ENCODE data around the gene LSP1. TPM values are rescaled to one million over a fixed set of nuclear protein-coding genes. Genes with fewer than 3 reads are reported as not detected.

The LSP1 gene
- total and polyA plus RNA-seq, 2 of the 13 experiments (the other 11 are each of a cell fraction or from before 2014, with no cell fraction given), result 0.59 to 1.00 TPM

- Histone ChIP-seq H3K9ac (ENCODE audit: insufficient read depth, low read depth, low read length) (no peak overlapping the region), H3K36me3 (replicated peaks in 1 of 2; ENCODE audit: control insufficient read depth in 1 of 2, insufficient read depth in 2 of 2, low read length in 2 of 2) (no peaks in the 10 kb centered on the region), H3K4me3 (replicated peaks in 1 of 3; ENCODE audit: insufficient read depth in 1 of 3, low read depth in 2 of 3, low read length in 3 of 3) (no peak overlapping the region), H3K9me3 (ENCODE audit: low read length) (no peaks in the 10 kb centered on the region), H3K27ac (ENCODE audit: extremely low read length, insufficient read depth, low read length) (no peak overlapping the region), H3K4me1 (ENCODE audit: insufficient read depth, low read length) (no peaks in the 10 kb centered on the region), H3K27me3 (ENCODE audit: control insufficient read depth in 1 of 2, insufficient read depth in 2 of 2, low read length in 2 of 2) (peaks cover 25 to 77% of the 10 kb centered on the region in 2 experiments), H4K20me1 (ENCODE audit: insufficient read depth, low read length) (no peaks in the 10 kb centered on the region), H2AFZ (ENCODE audit: low read length) (no peak overlapping the region), H3K4me2 (ENCODE audit: low read depth, low read length) (no peak overlapping the region), H3K79me2 (ENCODE audit: insufficient read depth, low read length) (no peaks in the 10 kb centered on the region)
- intact Hi-C loops (cut with micrococcal nuclease; ENCODE audit: unreplicated experiment) (no loop called here), in situ Hi-C loops (cut with HindIII; ENCODE audit: extremely low pct_ligation_motif_present, low pct_unique_long_range_greater_than_20kb) (no loop called here)
- ChIA-PET POLR2A (no interaction called here), CTCF (ENCODE audit: low intra/inter-chr PET ratio, low total read pairs) (no interaction called here)
- no peak for DNase-seq (ENCODE audit: low spot score)
- no TSS peak for BruUV-seq (replicated peaks)
- ATAC-seq, result no peak
- 44% methylated on average over 9 of the region's 9 CpGs for WGBS (ENCODE audit: low lambda C conversion rate)
- FAIRE-seq, result no peak
- TF ChIP-seq MZF1 (CRISPR knock-in tag; IDR thresholded peaks at IDR 0.05; ENCODE audit: borderline replicate concordance) (no peak), U2AF1 (optimal IDR thresholded peaks at IDR 0.05; ENCODE audit: low read depth, low read length) (no peak), ZNF780A (CRISPR knock-in tag; IDR thresholded peaks at IDR 0.05) (no peak), ZSCAN9 (CRISPR knock-in tag; IDR thresholded peaks at IDR 0.05; ENCODE audit: borderline replicate concordance) (no peak)
- TF ChIP-seq, protein P1, sequence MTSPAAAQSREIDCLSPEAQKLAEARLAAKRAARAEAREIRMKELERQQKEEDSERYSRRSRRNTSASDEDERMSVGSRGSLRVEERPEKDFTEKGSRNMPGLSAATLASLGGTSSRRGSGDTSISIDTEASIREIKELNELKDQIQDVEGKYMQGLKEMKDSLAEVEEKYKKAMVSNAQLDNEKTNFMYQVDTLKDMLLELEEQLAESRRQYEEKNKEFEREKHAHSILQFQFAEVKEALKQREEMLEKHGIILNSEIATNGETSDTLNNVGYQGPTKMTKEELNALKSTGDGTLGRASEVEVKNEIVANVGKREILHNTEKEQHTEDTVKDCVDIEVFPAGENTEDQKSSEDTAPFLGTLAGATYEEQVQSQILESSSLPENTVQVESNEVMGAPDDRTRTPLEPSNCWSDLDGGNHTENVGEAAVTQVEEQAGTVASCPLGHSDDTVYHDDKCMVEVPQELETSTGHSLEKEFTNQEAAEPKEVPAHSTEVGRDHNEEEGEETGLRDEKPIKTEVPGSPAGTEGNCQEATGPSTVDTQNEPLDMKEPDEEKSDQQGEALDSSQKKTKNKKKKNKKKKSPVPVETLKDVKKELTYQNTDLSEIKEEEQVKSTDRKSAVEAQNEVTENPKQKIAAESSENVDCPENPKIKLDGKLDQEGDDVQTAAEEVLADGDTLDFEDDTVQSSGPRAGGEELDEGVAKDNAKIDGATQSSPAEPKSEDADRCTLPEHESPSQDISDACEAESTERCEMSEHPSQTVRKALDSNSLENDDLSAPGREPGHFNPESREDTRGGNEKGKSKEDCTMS (CRISPR knock-in tag; conservative IDR thresholded peaks at IDR 0.05), result no peak
These were observed 77.6 kb downstream of the LSP1 start for GRCh38 chr11:1930462-1930830.

DNA sequence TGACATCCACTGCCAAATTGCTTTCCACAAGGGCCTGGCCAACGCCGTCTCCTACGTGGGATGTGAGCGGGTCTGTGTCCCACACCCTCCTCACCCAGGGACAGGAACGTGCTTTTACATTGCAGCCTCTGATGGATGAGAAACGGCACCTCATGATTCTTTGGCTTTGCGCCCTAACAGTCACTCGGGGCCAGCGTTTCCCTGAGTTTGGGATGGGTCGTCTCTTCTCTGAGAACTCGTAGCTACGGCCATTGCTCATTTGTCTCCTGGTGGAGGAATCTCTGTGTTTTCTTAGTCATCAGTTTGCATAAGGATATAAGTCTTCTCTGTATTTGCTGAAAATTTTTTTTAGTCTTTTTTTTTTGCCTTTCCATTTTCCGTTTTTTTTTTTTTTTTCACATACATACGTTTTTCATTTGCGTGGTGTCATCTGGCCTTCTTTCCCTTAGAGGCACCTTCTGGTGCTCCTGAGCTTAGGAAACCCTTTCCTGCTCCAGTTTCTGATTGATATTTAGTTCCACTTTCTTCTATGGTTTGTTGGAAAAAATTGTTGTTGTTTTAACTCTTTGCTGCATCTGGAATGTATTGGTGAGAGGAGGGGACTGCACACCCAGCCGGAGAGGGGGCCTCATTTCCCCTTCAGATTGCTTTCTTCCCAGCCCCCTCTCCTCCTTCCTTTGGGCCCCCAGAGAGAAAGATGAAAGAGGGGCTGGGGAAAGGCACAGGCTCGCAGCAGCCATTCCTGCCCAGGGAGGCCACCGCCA lies 78.6 kb downstream of the LSP1 start:
- Histone ChIP-seq H3K4me2 (ENCODE audit: low read depth, low read length) (no peak overlapping the region), H2AFZ (ENCODE audit: low read length) (no peak overlapping the region), H4K20me1 (ENCODE audit: insufficient read depth, low read length) (no peaks in the 10 kb centered on the region), H3K4me3 (replicated peaks in 1 of 3; ENCODE audit: insufficient read depth in 1 of 3, low read depth in 2 of 3, low read length in 3 of 3) (no peak overlapping the region), H3K9ac (ENCODE audit: insufficient read depth, low read depth, low read length) (no peak overlapping the region), H3K27ac (ENCODE audit: extremely low read length, insufficient read depth, low read length) (no peak overlapping the region), H3K9me3 (ENCODE audit: low read length) (no peaks in the 10 kb centered on the region), H3K4me1 (ENCODE audit: insufficient read depth, low read length) (no peaks in the 10 kb centered on the region), H3K79me2 (ENCODE audit: insufficient read depth, low read length) (no peaks in the 10 kb centered on the region), H3K36me3 (replicated peaks in 1 of 2; ENCODE audit: control insufficient read depth in 1 of 2, insufficient read depth in 2 of 2, low read length in 2 of 2) (no peaks in the 10 kb centered on the region), H3K27me3 (ENCODE audit: control insufficient read depth in 1 of 2, insufficient read depth in 2 of 2, low read length in 2 of 2) (peaks cover 26 to 75% of the 10 kb centered on the region in 2 experiments)
- no peak for TF ChIP-seq ETS1 (CRISPR knock-in tag; IDR thresholded peaks at IDR 0.05)
- TF ChIP-seq ZNF879 (CRISPR knock-in tag; IDR thresholded peaks at IDR 0.05), result no peak
- no peak for TF ChIP-seq ZNF207 (IDR thresholded peaks at IDR 0.05; ENCODE audit: borderline replicate concordance)
- TF ChIP-seq CCAR2 (optimal IDR thresholded peaks at IDR 0.05; ENCODE audit: low read depth, low read length), result no peak
- TF ChIP-seq ZNF616 (CRISPR knock-in tag; IDR thresholded peaks at IDR 0.05; ENCODE audit: low read depth), result no peak
- TF ChIP-seq ZBTB39 (CRISPR knock-in tag; IDR thresholded peaks at IDR 0.05), result no peak
- intact Hi-C loops (cut with micrococcal nuclease; ENCODE audit: unreplicated experiment), result no loop called here
- ATAC-seq (no peak), DNase-seq (ENCODE audit: low spot score) (no peak), FAIRE-seq (no peak)
- ChIA-PET POLR2A (no interaction called here), CTCF (ENCODE audit: low intra/inter-chr PET ratio, low total read pairs) (no interaction called here)
- no TSS peak for BruUV-seq (replicated peaks)
- 46% methylated on average over 14 of the region's 18 CpGs for WGBS (ENCODE audit: low lambda C conversion rate)
- in situ Hi-C loops (cut with HindIII; ENCODE audit: extremely low pct_ligation_motif_present, low pct_unique_long_range_greater_than_20kb), result no loop called here

Data from HepG2 (cell line).